GM21825 (cell line): ENCODE results near the gene AP2A2.
"Not testable (repeated sequence)": the region's sequence is repeated elsewhere in the genome, so short reads cannot be mapped to it uniquely, and the experiment has no call there.

Experiments used
- ATAC-seq: cut with Tn5 transposase; IDR thresholded peaks from one replicate; pipeline ENCODE4 v1.9.1; 2021; ENCODE audit warnings: mild to moderate bottlenecking, moderate library complexity; ENCODE audit not compliant: unreplicated experiment

AP2A2 gene

GRCh38 chr11:1011320-1011698, 85.6 kb downstream of the AP2A2 start:
- ATAC-seq = no peak

DNA sequence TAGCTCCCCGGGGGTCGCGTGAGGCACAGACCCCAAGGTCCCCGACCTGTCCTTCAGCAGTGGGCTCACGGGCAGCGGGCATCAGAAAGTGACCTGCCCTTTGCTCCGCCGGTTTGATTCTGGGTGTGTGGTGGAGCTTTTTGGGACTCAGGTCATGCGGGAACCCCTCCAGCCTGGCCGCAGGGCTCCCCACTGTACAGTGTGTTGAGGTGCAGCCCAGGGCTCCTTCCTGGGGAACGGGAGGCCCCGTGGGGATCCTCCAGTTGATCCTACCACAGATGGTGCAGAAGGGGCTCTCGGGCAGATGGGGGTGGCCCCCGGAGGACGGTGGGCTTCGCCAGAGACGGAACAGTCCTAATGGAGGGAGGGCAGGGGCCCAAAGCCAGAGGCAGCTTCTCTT, 86.6 kb downstream of the AP2A2 start:
- ATAC-seq = no peak

DNA sequence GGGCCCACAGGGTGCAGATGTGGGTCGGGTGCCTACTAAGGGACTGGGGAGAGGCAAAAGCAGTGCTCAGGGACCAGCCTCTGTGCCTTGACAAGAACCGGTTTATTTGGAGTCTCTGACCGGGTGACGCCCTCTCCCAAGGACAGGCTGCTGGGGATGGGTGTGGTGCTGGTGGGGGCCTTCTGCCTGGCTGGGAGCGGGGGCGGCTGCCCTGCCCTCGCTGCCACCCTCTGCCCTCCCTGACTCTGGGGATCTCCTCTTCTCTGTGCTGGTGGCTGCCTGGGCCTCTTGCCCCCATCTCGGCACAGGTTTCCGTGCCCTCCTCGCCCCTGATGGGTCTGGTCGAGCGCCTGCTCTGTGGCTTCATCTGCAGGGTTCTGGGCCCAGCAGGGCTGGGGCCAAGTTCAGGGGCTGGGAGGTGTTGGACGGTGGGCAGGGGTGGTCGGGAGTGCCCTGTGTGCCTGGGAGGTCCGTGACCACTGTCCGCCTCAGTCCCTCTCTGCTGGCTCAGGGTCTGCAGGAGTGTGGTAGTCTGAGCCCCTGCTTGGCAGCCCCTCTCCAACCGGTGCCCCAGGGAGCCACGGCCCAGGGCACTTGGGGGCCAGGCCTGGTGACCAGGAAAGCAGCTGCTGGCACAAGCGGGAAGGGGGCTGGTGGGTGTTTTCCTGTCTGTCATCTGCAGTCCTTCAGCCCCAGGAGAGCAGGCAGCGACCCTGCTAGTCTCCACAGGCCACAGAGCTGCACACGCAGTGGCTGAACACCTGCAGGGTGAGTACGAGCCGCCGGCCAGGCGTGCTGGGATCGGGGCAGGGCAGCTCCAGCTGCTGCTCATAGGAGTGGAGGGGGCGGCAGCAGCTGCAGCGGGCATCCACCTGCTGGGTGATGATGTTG, 87.3 kb downstream of the AP2A2 start:
- ATAC-seq = no peak

DNA sequence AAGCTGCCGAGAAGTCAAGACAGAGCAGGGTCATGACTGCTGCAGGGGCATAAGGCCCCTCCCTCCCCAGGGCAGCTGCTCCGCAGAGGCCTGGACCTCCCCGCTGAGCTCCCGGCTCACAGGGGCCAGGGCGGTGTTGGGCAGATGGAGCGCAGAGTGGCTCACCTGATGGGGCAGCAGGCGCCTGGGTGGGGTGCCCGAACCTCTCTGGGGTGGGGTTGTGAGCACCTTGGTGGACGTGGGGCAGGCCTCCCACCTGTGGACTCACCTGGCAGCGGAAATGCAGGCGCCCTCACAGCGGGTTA, 87.9 kb downstream of the AP2A2 start:
- no peak for ATAC-seq

GRCh38 chr11:1014276-1014675, 88.6 kb downstream of the AP2A2 start:
- ATAC-seq = no peak

- no peak for ATAC-seq
Measured at GRCh38 chr11:1015064-1015463, 89.4 kb downstream of the AP2A2 start.

- ATAC-seq = no peak
Measured at GRCh38 chr11:1015826-1016545, 90.3 kb downstream of the AP2A2 start.

DNA sequence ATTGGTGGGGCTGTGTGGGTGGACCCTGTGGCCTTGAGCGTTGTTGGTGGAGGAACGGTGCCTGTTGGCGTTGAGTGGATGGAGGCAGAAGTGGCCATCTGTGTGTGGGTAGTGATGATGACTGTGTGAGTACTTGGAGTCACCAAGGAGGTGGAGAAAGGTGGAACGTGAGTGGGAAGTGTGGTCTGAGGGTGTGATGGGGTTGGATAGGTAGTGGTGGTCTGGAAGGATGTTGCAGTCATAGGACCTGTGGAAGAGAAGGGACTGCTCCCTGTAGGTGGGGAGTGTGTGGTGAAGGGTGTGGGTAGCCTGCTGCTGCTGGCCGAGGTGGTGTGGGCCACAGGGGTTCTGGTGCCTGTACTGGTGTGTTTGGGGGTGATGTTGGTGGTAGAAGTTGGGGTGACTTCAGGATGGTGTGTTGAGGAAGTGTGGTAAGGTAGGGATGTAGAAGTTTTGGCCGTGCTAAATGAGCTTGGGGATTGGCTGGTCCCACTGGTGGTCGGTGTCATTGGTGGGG, 91.0 kb downstream of the AP2A2 start:
- not testable (repeated sequence) for ATAC-seq

GRCh38 chr11:1017269-1018005, 91.8 kb downstream of the AP2A2 start:
- no peak for ATAC-seq

DNA sequence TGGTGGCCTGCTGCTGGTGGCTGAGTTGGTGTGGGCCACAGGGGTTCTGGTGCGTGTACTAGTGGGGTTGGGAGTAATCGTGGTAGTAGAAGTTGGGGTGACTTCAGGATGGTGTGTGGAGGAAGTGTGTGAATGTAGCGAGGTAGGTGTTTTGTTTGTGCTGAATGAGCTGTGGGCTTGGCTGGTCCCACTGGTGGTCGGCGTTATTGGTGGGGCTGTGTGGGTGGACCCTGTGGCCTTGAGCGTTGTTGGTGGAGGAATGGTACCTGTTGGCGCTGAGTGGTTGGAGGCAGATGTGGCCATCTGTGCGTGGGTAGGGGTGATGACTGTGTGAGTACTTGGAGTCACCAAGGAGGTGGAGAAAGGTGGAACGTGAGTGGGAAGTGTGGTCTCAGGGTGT, 92.4 kb downstream of the AP2A2 start:
- no peak for ATAC-seq

DNA sequence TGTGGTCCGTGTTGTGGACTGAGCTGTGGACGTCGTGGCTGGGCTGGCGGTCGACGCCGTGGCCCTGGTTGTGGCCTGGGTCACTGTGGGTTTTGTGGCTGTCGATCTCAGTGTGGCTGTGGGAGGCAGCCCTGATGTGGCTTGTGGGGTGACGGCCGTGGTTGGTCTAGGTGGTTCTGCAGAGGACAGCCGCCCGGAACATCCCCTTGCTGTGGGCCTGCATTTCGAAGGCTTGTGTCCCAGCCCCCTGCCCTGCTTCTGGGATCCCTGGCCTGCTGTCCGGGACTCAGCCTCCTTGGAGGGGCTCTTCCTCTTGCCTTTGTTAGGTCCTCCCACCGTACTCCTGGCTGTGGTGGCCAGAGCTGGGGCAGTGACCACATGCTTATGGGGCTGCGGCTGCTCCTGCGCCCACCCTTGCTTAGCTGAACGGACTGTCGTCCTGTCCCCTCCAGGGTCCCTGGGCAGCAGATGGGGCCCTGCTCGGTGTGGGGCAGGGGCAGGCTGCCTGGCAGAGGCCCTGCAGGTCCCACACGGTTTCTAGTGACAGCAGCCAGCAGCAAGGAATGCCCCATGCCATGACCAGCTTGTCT, 93.7 kb downstream of the AP2A2 start:
- ATAC-seq = no peak

GRCh38 chr11:1020211-1020905, 94.7 kb downstream of the AP2A2 start:
- no peak for ATAC-seq

- no peak for ATAC-seq
Measured at GRCh38 chr11:1022411-1022810, 96.7 kb downstream of the AP2A2 start.

- no peak for ATAC-seq
Measured at GRCh38 chr11:1022908-1023810, 97.5 kb downstream of the AP2A2 start.

DNA sequence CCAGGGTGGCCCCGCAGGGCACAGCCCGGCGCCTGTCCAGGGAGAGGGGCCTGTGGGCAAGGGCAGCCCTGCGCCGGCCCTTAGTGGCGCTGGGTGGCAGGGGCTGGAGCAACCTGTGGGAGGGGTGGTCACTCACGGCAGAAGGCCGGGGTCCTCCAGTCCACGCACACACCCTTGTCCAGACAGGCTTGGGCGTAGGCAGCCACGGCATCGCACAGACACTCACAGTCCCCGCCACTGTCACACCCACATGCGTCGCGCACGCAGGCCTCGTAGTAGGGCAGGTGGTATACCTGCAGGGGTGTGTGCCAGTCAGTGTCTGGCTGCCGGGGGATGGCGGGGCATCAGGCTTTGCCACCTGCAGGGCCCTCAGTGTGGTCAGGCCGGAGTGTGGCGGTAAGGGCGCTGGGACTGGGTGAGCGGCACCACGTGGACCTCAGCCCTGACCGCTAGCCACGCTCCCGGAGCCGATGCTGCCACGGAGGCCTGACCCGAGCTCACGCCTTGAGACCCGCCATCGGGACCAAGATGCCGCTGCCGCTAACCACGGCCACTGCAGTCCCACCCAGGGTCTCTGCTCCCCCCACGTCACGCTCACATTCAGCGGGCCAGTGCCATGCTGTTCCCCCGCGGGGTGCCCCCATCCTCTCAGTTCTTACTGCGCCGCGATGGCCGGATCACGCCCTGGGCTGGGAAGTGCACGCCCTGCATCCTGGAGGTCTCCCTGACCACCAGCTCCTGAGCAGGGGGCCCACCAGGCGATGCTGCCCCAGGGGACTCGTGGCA, 98.3 kb downstream of the AP2A2 start:
- ATAC-seq = no peak

DNA sequence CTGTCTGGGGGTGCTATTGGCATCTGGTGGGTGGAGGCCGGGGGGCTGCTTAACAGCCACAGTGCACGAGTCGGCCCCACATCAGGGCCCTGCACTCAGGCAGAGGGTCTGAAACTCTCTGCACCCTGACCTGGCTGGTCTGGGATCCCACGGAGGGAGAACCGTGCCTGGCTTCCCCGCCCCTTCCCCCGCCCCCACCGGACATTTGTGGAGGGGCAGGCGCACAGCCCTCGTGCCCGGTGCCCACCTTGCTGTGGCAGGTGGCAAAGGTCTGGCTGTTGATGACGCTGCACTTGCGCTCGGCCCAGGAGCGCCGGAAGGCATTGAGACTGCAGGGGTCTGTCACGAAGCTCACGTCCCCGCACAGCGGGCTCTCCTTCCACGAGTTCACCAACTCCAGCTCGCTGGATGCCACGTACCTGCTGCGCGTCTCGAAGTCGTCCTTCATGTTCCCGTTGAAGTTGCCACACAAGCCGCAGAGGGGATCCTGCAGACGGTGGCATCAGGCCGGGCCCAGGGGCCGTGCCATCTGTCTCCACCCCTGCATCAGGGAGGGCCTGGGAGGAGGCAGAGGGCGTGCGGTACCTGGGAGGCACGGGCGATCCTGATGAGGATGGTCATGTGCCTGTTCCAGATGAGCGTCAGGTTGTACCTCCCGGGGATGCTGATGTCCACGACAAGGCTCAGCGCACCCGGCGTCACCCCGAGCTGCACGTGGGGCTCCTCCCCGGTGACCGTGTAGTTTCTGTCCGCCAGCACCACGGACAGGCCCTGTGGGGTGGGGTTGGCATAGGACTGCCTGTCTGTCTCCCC, 99.1 kb downstream of the AP2A2 start:
- ATAC-seq = no peak

DNA sequence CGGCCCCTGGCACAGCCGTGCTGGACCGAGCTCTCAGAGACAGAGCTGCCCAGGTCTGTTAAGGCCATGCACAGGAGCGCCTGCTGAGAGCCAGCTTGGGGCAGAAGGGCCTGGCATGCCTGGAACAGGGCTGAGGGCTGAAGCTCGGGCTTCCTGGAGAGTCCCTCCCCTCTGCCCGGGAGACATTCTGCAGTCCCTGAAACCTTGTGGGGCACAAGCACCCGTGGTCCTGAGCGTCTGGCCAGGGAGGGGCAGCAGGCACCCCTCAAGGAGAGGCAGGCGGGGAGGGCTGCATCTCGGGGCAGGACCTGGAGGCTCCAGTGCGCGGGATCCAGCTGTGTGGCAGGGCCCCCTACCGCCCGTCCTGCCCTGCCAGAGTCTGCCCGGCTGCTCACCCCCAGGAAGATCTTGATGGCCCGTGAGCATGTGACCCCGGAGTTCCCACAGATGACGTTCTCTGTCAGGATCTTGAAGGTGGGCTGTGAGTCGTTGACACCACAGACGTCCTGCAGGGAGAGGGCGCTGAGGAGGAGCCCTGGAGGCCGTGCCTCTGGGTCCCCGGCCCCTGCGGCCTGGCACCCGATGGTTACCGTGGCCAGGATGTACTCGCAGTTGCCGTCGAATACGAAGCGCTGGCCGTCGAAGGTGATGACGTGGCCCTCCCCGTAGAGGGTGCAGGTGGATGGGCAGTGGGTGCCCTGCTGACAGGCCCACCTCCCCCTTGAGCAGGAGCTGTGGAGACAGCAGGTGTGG, 99.9 kb downstream of the AP2A2 start:
- no peak for ATAC-seq
